ENCODE measurements around the gene SMARCAD1. TPM values are rescaled to one million over a fixed set of nuclear protein-coding genes. Genes with fewer than 3 reads are reported as not detected.

Gene SMARCAD1
- total RNA-seq, 2 experiments from 2014 or later: 10.7 TPM

DNA sequence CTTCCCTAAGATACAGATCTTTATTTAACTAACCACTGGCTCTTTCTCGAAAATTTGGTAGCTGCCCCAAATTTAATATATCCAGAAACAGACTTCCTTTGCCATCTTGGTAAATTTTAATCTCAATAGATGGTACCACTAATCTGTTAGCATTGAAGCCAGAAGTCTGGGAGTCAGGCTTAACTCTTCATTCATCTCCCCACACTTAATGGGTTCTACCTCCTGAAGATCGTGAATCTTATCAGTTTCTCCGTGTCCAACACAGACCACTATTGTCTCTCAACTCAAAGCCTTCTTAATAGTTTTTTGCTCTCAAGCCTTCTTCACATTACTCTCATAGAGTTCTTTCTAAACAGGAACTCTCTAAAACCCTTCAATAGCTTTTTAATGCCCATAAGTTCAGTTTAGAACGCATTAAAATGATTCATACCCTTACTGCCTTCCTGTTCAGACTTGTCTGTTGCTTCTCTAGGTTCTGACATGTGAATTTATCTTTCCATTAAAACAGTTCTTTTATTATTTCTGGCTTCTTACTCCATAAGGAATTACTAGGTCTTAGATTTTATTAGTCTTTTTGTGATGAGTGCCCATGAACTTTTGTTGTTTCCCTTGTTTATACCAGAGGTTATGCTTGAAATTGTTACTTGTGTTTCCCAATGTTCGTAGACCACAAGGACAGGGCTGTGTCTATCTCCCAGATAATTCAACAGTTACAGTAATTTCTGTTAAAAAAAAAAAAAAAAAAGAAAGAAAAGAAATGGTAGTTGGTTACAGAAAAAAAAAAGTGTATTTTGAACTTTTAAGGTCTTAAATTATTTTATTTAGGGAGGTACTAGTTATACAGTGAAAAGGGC lies 54.7 kb downstream of the SMARCAD1 start:
- peaks cover 55% of the 10 kb centered on the region for H3K36me3 Mint-ChIP-seq (ENCODE audit: low read depth)
- no peak overlapping the region for H3K4me3 ChIP-seq (ENCODE audit: low read length)
- intact Hi-C loops (cut with DNase I, micrococcal nuclease): no loop called here
- no peaks in the 10 kb centered on the region for H3K9me3 Mint-ChIP-seq
- ATAC-seq (ENCODE audit: poor library complexity) (no peak), DNase-seq (no peak)
- ChIA-PET CTCF (no interaction called here), POLR2A (no interaction called here)
- H3K27ac ChIP-seq (ENCODE audit: low read depth in 1 of 2, low read length in 2 of 2): no peak overlapping the region
- no peaks in the 10 kb centered on the region for H3K4me1 ChIP-seq (ENCODE audit: insufficient read depth, low read length)
- TF ChIP-seq, protein P1, sequence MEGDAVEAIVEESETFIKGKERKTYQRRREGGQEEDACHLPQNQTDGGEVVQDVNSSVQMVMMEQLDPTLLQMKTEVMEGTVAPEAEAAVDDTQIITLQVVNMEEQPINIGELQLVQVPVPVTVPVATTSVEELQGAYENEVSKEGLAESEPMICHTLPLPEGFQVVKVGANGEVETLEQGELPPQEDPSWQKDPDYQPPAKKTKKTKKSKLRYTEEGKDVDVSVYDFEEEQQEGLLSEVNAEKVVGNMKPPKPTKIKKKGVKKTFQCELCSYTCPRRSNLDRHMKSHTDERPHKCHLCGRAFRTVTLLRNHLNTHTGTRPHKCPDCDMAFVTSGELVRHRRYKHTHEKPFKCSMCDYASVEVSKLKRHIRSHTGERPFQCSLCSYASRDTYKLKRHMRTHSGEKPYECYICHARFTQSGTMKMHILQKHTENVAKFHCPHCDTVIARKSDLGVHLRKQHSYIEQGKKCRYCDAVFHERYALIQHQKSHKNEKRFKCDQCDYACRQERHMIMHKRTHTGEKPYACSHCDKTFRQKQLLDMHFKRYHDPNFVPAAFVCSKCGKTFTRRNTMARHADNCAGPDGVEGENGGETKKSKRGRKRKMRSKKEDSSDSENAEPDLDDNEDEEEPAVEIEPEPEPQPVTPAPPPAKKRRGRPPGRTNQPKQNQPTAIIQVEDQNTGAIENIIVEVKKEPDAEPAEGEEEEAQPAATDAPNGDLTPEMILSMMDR (IDR thresholded peaks at IDR 0.05): no peak
- no peaks in the 10 kb centered on the region for H3K27me3 Mint-ChIP-seq
- no peaks in the 10 kb centered on the region for H3K4me1 Mint-ChIP-seq (ENCODE audit: low read depth)
- peaks cover 18% of the 10 kb centered on the region for H3K36me3 ChIP-seq (ENCODE audit: insufficient read depth, low read length)
- H3K27ac Mint-ChIP-seq: no peak overlapping the region
- no peak overlapping the region for H3K4me3 Mint-ChIP-seq
- H3K27me3 ChIP-seq (ENCODE audit: control insufficient read depth in 1 of 2, insufficient read depth in 2 of 2, low read length in 2 of 2): no peaks in the 10 kb centered on the region
- no peaks in the 10 kb centered on the region for H3K9me3 ChIP-seq (ENCODE audit: control insufficient read depth in 1 of 2, insufficient read depth in 1 of 2, low read length in 2 of 2)

DNA sequence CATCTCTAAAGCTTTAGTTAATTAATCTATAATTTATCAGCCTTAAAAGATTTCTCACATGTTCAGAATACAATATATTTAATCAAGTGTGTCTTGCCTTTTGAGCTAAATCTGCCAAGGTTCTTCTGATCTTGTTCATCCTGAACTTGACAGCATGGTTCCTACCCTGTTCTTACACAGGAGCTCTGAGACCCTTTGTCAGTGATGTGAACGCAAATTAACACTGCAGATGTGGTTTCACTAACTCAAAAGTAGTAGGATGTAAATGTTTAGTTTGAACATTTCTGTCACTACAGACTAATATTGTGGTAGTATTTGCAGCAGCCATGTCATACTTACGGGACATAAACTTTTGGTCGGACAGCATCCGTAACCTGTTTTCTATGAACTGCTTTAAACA lies 59.4 kb downstream of the SMARCAD1 start:
- ATAC-seq (ENCODE audit: poor library complexity): no peak
- H3K36me3 Mint-ChIP-seq (ENCODE audit: low read depth): peaks cover 61% of the 10 kb centered on the region
- Histone ChIP-seq H3K9me3 (ENCODE audit: control insufficient read depth in 1 of 2, insufficient read depth in 1 of 2, low read length in 2 of 2) (no peaks in the 10 kb centered on the region), H3K4me3 (ENCODE audit: low read length) (no peak overlapping the region), H3K27ac (ENCODE audit: low read depth in 1 of 2, low read length in 2 of 2) (no peak overlapping the region), H3K27me3 (ENCODE audit: control insufficient read depth in 1 of 2, insufficient read depth in 2 of 2, low read length in 2 of 2) (no peaks in the 10 kb centered on the region), H3K4me1 (ENCODE audit: insufficient read depth, low read length) (no peaks in the 10 kb centered on the region), H3K36me3 (ENCODE audit: insufficient read depth, low read length) (peaks cover 31% of the 10 kb centered on the region)
- H3K4me3 Mint-ChIP-seq: no peak overlapping the region
- TF ChIP-seq, protein P1 (IDR thresholded peaks at IDR 0.05): no peak
- H3K27me3 Mint-ChIP-seq: no peaks in the 10 kb centered on the region
- H3K9me3 Mint-ChIP-seq: no peaks in the 10 kb centered on the region
- no peak for DNase-seq
- no peak overlapping the region for H3K27ac Mint-ChIP-seq
- intact Hi-C loops (cut with DNase I, micrococcal nuclease): no loop called here
- CTCF ChIA-PET: interaction anchor here (1.3 kb wide), 1 partner anchor 8 kb away, joined by 5 read pairs; no protein-coding TSS in a partner anchor
- POLR2A ChIA-PET: no interaction called here
- H3K4me1 Mint-ChIP-seq (ENCODE audit: low read depth): no peaks in the 10 kb centered on the region

DNA sequence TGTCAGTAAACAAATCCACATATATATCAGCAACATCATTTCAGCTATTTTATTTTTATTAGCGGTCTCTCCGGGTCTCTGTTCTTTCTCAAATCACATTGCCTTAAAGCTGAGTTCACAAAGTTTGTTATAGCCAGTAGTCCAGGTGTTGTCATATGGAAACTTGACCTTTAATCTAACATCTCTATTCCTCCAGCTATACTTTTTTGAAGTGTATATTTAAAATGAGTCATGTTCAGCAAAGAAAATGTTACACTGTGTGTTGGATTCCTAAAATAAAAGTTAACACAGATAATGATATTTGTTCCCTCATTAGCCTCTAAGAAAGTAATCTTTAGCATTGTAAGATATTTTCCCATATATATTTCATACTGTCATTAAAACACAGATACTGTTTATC lies 63.6 kb downstream of the SMARCAD1 start:
- no peak overlapping the region for H3K27ac Mint-ChIP-seq

More for the DNA sequence above, 63.6 kb downstream of the SMARCAD1 start:
- POLR2A ChIA-PET: no interaction called here
- no peaks in the 10 kb centered on the region for H3K27me3 Mint-ChIP-seq
- Histone ChIP-seq H3K27me3 (ENCODE audit: control insufficient read depth in 1 of 2, insufficient read depth in 2 of 2, low read length in 2 of 2) (no peaks in the 10 kb centered on the region), H3K9me3 (ENCODE audit: control insufficient read depth in 1 of 2, insufficient read depth in 1 of 2, low read length in 2 of 2) (no peaks in the 10 kb centered on the region), H3K4me3 (ENCODE audit: low read length) (no peak overlapping the region), H3K36me3 (ENCODE audit: insufficient read depth, low read length) (peaks cover 45% of the 10 kb centered on the region), H3K4me1 (ENCODE audit: insufficient read depth, low read length) (no peaks in the 10 kb centered on the region), H3K27ac (ENCODE audit: low read depth in 1 of 2, low read length in 2 of 2) (no peak overlapping the region)
- intact Hi-C loops (cut with DNase I, micrococcal nuclease): no loop called here
- peaks cover 62% of the 10 kb centered on the region for H3K36me3 Mint-ChIP-seq (ENCODE audit: low read depth)
- CTCF ChIA-PET: no interaction called here
- TF ChIP-seq, protein P1 (IDR thresholded peaks at IDR 0.05): no peak
- H3K9me3 Mint-ChIP-seq: no peaks in the 10 kb centered on the region
- ATAC-seq (ENCODE audit: poor library complexity) (no peak), DNase-seq (no peak)
- no peaks in the 10 kb centered on the region for H3K4me1 Mint-ChIP-seq (ENCODE audit: low read depth)
- no peak overlapping the region for H3K4me3 Mint-ChIP-seq

All from CD4-positive, alpha-beta T cell (primary cell).